GM12873 (cell line): Measurements from ENCODE around the gene CCNY.

Experiments used
- CTCF ChIP-seq: IDR thresholded peaks from 2 replicates; pipeline ENCODE4 v1.5.1; 2012; ENCODE audit warnings: low read depth, mild to moderate bottlenecking, moderate library complexity, low read length, control low read depth; ENCODE audit not compliant: insufficient read depth; ENCODE audit errors: missing control alignments

CCNY gene

GRCh38 chr10:35437829-35438228 is 101.5 kb downstream of the CCNY start:
- TF ChIP-seq CTCF, result no peak

GRCh38 chr10:35438718-35439571 is 102.6 kb downstream of the CCNY start:
- no peak for TF ChIP-seq CTCF

GRCh38 chr10:35440016-35440415 is 103.7 kb downstream of the CCNY start:
- no peak for TF ChIP-seq CTCF

- TF ChIP-seq CTCF, result no peak
Measured at GRCh38 chr10:35442028-35442427, 105.7 kb downstream of the CCNY start.

GRCh38 chr10:35442592-35442991 is 106.3 kb downstream of the CCNY start:
- TF ChIP-seq CTCF, result no peak

GRCh38 chr10:35443858-35444257 is 107.5 kb downstream of the CCNY start:
- TF ChIP-seq CTCF, result no peak

GRCh38 chr10:35445150-35445884 is 109.0 kb downstream of the CCNY start:
- TF ChIP-seq CTCF, result no peak
